Right atrium auricular region (tissue), 2 donors: ENCODE measurements around the gene CREB5. TPM values are rescaled to one million over a fixed set of nuclear protein-coding genes. Genes with fewer than 3 reads are reported as not detected.

ENCODE experiments used
- DNase-seq: peaks from one replicate; pipeline ENCODE4 v3.0.0-alpha.2; 2019; ENCODE audit warnings: low spot score
- H3K27ac ChIP-seq, 2 donors: fragments of 200-600 bp; sonication (generic); 1 replicate in 1 of 2; 2 replicates in 1 of 2; pipeline ENCODE4 v1.5.1; 2016 to 2019
- H3K27me3 ChIP-seq, 2 donors: fragments of 200-600 bp; sonication (generic); one replicate each; pipeline versions ENCODE4 v1.5.1 to v1.6.0; 2017 to 2019
- H3K36me3 ChIP-seq: fragments of 200-600 bp; sonication (generic); one replicate; pipeline ENCODE4 v1.5.1; 2016
- H3K4me1 ChIP-seq, 2 donors: fragments of 200-600 bp; sonication (generic); one replicate each; pipeline versions ENCODE4 v1.5.1 to v1.6.0; 2017 to 2019
- H3K4me3 ChIP-seq, 2 donors: fragments of 200-600 bp; sonication (generic); 1 replicate in 1 of 2; 2 replicates in 1 of 2; pipeline ENCODE4 v1.5.1; 2017 to 2019; ENCODE audit warnings: mild to moderate bottlenecking in 1 of 2, moderate library complexity in 1 of 2
- H3K9me3 ChIP-seq, 2 donors: fragments of 200-600 bp; sonication (generic); one replicate each; pipeline ENCODE4 v1.5.1; 2019
- total RNA-seq, 2 donors: library from RNA; depleted of rRNA; stranded (reverse); fragments of >200 nt; gene quantifications; one replicate each; pipeline ENCODE4 v1.1.0, GENCODE V29; 2016
- TF ChIP-seq, protein P1 (sequence below), 2 donors: fragments of 200-600 bp; sonication (generic); IDR thresholded peaks; one replicate each; pipeline ENCODE4 v1.5.1; 2019; ENCODE audit warnings: antibody characterized with exemption in 2 of 2

CREB5 gene
- total RNA-seq, 2 donors from 2014 or later, result 10.5 to 20.8 TPM

- Histone ChIP-seq H3K4me1 (peaks cover 0 to 8% of the 10 kb centered on the region in 2 donors), H3K9me3 (no peaks in the 10 kb centered on the region), H3K27me3 (no peaks in the 10 kb centered on the region), H3K36me3 (peaks cover 26% of the 10 kb centered on the region), H3K4me3 (no peak overlapping the region), H3K27ac (peak overlapping the region; percentile 9 to 35)
- no peak for DNase-seq
- TF ChIP-seq, protein P1, sequence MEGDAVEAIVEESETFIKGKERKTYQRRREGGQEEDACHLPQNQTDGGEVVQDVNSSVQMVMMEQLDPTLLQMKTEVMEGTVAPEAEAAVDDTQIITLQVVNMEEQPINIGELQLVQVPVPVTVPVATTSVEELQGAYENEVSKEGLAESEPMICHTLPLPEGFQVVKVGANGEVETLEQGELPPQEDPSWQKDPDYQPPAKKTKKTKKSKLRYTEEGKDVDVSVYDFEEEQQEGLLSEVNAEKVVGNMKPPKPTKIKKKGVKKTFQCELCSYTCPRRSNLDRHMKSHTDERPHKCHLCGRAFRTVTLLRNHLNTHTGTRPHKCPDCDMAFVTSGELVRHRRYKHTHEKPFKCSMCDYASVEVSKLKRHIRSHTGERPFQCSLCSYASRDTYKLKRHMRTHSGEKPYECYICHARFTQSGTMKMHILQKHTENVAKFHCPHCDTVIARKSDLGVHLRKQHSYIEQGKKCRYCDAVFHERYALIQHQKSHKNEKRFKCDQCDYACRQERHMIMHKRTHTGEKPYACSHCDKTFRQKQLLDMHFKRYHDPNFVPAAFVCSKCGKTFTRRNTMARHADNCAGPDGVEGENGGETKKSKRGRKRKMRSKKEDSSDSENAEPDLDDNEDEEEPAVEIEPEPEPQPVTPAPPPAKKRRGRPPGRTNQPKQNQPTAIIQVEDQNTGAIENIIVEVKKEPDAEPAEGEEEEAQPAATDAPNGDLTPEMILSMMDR (IDR thresholded peaks at IDR 0.05), result no peak
These were observed 306.2 kb downstream of the CREB5 start for GRCh38 chr7:28718545-28718944.

DNA sequence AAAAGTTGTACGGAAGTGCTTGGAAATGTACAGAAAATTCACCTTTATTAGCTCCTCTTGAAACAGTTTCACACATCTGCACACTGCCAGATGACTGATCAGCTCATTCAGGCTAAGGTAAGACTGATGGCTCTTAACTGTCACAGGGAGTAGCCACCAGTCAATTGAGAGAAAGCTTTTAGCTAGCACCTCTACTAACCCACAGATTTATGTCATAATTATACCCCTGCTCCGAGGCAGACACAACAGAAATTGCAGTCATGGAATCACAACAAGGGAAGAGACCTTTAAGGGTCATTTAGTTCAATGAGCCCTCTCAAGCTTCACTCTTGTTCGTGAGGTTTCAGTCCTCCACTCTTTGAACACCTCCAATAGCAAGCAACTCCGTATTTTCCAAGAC, 310.4 kb downstream of the CREB5 start:
- DNase-seq, result no peak
- TF ChIP-seq, protein P1 (IDR thresholded peaks at IDR 0.05), result no peak
- peaks cover 31% of the 10 kb centered on the region for H3K36me3 ChIP-seq

DNA sequence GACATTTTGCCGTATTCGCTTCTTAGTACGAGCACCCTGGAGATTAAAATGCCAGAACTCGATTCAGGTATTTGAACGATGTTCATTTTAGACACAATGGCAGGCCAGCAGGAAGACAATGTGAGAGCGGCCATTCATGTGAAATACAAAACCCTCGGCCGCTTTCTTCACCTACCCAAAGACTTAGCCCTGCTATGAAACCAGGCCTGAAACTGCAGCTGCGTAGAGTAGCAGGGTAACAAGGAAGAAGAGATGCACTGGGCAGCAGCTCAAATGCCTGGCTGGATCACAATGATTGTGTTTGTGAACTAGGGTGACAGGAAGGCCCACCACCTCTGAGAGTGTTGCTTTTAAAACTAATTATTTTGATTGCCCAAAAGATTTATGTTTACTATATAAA, 311.0 kb downstream of the CREB5 start:
- Histone ChIP-seq H3K36me3 (peaks cover 31% of the 10 kb centered on the region), H3K9me3 (no peaks in the 10 kb centered on the region), H3K4me1 (peaks cover 0 to 17% of the 10 kb centered on the region in 2 donors), H3K4me3 (no peak overlapping the region), H3K27ac (no peak overlapping the region), H3K27me3 (no peaks in the 10 kb centered on the region)
- TF ChIP-seq, protein P1 (IDR thresholded peaks at IDR 0.05), result no peak
- no peak for DNase-seq

More for the DNA sequence above, 310.4 kb downstream of the CREB5 start:
- H3K4me1 ChIP-seq, result peaks cover 0 to 19% of the 10 kb centered on the region in 2 donors
- H3K9me3 ChIP-seq, result no peaks in the 10 kb centered on the region
- H3K4me3 ChIP-seq, result no peak overlapping the region
- H3K27me3 ChIP-seq, result no peaks in the 10 kb centered on the region
- no peak overlapping the region for H3K27ac ChIP-seq

DNA sequence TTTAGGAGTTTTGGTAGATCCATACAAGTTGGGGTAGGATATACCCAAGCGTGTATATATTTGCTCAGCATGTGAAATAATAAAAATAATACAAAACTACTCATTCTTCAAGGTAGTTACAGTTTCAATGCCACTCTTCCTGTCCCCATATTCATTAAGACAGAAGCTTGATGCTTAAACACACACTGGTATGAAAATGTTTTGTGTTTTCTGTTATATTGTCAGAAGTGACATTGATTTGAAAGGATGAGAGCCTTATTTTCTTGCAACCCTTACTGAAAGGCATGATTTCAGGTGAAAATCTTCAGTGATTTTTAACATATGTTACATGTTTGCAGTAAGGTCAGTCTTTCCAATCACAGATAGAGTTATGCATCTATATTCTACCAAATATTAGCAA, 312.2 kb downstream of the CREB5 start:
- TF ChIP-seq, protein P1 (IDR thresholded peaks at IDR 0.05), result no peak
- Histone ChIP-seq H3K27me3 (no peaks in the 10 kb centered on the region), H3K27ac (no peak overlapping the region), H3K4me1 (peaks cover 0 to 11% of the 10 kb centered on the region in 2 donors), H3K4me3 (no peak overlapping the region), H3K36me3 (peaks cover 21% of the 10 kb centered on the region), H3K9me3 (no peaks in the 10 kb centered on the region)
- DNase-seq, result no peak

- Histone ChIP-seq H3K4me3 (no peak overlapping the region), H3K27ac (no peak overlapping the region), H3K9me3 (no peaks in the 10 kb centered on the region), H3K27me3 (no peaks in the 10 kb centered on the region), H3K4me1 (peaks cover 0 to 11% of the 10 kb centered on the region in 2 donors), H3K36me3 (peaks cover 20% of the 10 kb centered on the region)
- TF ChIP-seq, protein P1 (IDR thresholded peaks at IDR 0.05), result no peak
- no peak for DNase-seq
These were observed 312.8 kb downstream of the CREB5 start for GRCh38 chr7:28725045-28725642.

- H3K4me1 ChIP-seq, result peaks cover 0 to 11% of the 10 kb centered on the region in 2 donors
- TF ChIP-seq, protein P1 (IDR thresholded peaks at IDR 0.05), result no peak
- no peaks in the 10 kb centered on the region for H3K27me3 ChIP-seq
- peaks cover 12% of the 10 kb centered on the region for H3K36me3 ChIP-seq
- no peak for DNase-seq
- H3K9me3 ChIP-seq, result no peaks in the 10 kb centered on the region
- no peak overlapping the region for H3K4me3 ChIP-seq
- H3K27ac ChIP-seq, result no peak overlapping the region
These were observed 313.6 kb downstream of the CREB5 start for GRCh38 chr7:28725911-28726310.
